Vagina (tissue), 2 donors: ENCODE measurements around the gene MAPK12.

ENCODE experiments used
- POLR2A ChIP-seq, 2 donors: fragments of 450-650 bp; IDR thresholded peaks; one replicate each; pipeline ENCODE4 v1.6.1; 2017; ENCODE audit warnings: antibody characterized with exemption in 2 of 2, mild to moderate bottlenecking in 2 of 2, moderate library complexity in 2 of 2
- POLR2AphosphoS5 ChIP-seq, 2 donors: sonication (generic); formaldehyde crosslinking; IDR thresholded peaks; one replicate each; pipeline ENCODE4 v1.9.0; 2017; ENCODE audit warnings: antibody characterized with exemption in 2 of 2, mild to moderate bottlenecking in 2 of 2, low read depth in 1 of 2; ENCODE audit not compliant: insufficient read depth in 1 of 2

DNA sequence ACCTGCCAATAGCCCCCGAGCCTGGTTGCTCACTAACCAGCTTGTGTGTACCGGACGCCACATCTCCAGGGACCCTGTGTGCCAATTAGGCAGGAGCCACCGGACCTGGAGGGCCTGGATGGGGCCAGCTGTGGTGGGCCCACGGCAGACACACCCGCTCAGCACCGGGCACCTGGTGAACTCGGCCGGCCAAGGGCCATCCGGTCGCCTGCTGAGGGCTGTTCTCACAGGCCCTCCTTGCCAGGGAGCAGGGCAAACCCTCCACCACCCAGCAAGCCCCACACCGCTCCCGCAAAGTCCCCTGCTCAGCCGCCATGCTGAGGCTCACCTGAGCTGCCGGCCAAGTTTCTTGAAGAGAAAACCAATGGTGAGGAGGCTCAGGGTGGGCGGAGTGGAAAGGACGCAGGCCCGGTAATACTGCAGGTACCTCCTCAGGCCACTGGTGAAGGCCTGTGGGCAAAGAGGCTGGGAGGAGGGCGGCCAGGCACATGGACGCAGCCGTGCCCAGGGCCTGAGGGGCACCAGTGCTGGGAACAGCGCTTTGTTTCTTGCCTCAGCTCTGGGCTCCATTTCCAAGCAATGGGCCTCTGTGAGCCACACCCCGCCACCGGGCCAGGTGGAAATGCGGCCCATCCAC, 33.8 kb downstream of the MAPK12 start:
- TF ChIP-seq POLR2A (IDR thresholded peaks at IDR 0.05) (no peak), POLR2AphosphoS5 (IDR thresholded peaks at IDR 0.05; ENCODE audit: insufficient read depth in 1 of 2, low read depth in 1 of 2) (no peak)
